ENCODE data around the gene MID2. TPM values are rescaled to one million over a fixed set of nuclear protein-coding genes. Genes with fewer than 3 reads are reported as not detected.
"Not testable (repeated sequence)": the region's sequence is repeated elsewhere in the genome, so short reads cannot be mapped to it uniquely, and the experiment has no call there.

MID2 gene
- polyA plus RNA-seq, 10 donors, result 7.6 to 10.5 (median 9.2) TPM

DNA sequence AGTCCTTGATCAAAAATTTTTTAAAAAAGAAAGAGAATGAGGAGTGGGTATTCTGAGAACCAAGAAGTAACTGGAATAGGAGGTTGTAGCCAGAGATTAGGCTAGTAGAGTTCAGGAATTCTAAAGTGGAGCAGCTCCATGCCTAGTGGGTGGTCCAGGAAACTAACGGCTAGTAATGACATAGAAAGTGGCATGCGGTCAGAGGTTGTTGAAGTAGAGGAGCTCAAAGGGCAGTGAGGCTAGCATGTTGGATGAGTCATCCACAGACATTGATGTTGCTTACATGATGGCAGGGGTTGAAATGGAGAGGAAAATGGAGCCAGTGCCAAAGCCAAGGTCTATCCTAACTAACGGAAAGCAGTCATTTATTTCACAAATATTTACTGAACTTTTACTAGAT is 114.4 kb downstream of the MID2 start:
- no peak for DNase-seq

DNA sequence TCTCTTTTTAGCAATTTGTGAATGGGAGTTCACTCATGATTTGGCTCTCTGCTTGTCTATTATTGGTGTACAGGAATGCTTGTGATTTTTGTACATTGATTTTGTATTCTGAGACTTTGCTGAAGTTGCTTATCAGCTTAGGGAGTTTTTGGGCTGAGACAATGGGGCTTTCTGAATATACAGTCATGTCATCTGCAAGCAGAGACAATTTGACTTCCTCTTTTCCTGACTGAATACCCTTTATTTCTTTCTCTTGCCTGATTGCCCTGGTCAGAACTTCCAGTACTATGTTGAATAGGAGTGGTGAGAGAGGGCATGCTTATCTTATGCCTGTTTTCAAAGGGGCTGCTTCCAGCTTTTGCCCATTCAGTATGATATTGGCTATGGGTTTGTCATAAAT is 129.7 kb downstream of the MID2 start:
- DNase-seq, result not testable (repeated sequence)

GRCh38 chrX:107968623-107969022 is 143.0 kb downstream of the MID2 start:
- no peak for DNase-seq

GRCh38 chrX:107970073-107970472 is 144.4 kb downstream of the MID2 start:
- no peak for DNase-seq

GRCh38 chrX:107971636-107972035 is 146.0 kb downstream of the MID2 start:
- no peak for DNase-seq

Other genes with a start within 250 kb of the MID2 start
- 10 to 100 TPM; 23.5 to 33.4 (median 26.8) TPM for gene PRPS1, start 197.4 kb upstream of the MID2 start, polyA plus RNA-seq (ENCODE audit: insufficient read length in 10 of 10)
- gene TSC22D3, start 50.1 kb upstream of the MID2 start, polyA plus RNA-seq (ENCODE audit: insufficient read length in 10 of 10), result 10 to 100 TPM; 36.0 to 98.1 (median 58.7) TPM
- gene NCBP2L, start 48.1 kb upstream of the MID2 start, polyA plus RNA-seq (ENCODE audit: insufficient read length in 10 of 10), result not detected
- not detected for gene TEX13B, start 156.5 kb downstream of the MID2 start, polyA plus RNA-seq (ENCODE audit: insufficient read length in 10 of 10)
- 1 to 10 TPM in 1 of 10 donors, under 1 TPM in 9; 0.11 to 1.5 (median 0.26) TPM for gene VSIG1, start 219.2 kb downstream of the MID2 start, polyA plus RNA-seq (ENCODE audit: insufficient read length in 10 of 10)